NCI-H345 (cell line): ENCODE results near the gene TMEM150B.

Experiments used
- DNase-seq: peaks from one replicate; lab custom pipeline; 2025; lab: John Stamatoyannopoulos, UW

Gene TMEM150B

DNA sequence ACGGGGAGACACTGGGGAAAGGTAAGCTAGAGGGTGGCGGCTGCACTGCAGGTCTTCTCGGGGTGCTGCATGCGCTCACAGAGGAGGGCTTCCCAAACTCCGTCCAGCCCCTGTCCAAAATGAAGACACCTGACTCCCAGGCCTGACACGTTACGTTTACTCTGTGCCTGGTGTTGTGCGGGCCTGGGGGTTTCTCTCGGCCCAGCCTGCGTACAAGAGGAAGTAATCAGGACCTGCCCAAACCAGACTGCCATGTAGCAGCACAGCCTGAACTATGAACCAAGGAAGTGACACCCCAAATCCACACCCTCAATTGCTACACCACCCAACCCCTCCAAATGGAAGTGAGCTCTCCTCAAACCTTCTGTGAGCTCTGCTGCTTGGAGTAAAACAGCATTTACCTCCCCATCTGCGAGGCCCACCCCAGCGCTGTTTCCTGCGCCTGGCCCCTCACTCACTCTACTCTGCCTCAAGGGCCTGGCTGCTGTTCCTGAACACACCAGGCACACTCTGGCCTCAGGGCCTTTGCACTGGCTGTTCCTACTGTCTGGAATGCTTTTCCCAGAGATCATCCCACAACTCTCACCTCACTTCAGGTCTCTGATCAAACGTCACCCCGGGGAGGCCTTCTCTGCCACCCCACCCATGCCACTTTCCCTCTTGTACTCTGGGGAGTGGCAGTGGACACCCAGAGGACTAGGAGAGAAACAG is 48.3 kb downstream of the TMEM150B start:
- no peak for DNase-seq

DNA sequence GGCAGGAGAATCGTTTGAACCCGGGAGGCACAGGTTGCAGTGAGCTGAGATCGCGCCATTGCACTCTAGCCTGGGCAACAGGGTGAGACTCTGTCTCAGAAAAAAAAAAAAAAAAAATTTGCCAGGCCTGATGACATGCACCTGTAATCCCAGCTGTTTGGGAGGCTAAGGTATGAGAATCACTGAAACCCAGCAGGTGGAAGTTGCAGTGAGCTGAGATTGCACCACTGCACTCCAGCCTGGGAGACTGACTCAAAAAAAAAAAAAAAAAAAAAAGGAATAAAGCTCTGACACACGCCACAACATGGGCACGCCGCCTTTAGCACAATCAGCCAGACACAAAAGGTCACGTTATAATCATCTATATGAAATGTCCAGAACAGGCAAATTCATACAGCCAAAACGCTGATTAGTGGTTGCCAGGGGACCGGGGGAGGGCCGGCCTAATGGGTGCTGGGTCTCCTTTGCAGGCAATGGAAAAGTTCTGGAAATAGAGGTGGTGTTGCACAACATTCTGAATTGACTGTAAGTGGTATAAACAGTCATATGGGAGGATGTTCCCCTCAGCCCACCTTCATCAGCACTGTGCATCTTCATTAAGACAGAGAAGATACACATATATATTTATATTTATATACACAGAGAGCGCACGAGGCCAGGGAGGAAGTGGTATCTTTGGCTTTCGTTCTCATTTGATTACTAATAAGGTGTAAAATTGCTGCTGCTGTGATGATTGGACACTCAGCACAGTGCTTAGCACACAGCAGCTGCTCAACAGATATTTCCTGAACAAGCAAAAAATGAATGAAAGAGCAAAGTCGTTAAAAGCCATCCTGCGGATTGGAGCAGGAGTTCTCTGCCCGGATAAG is 49.1 kb downstream of the TMEM150B start:
- no peak for DNase-seq

DNA sequence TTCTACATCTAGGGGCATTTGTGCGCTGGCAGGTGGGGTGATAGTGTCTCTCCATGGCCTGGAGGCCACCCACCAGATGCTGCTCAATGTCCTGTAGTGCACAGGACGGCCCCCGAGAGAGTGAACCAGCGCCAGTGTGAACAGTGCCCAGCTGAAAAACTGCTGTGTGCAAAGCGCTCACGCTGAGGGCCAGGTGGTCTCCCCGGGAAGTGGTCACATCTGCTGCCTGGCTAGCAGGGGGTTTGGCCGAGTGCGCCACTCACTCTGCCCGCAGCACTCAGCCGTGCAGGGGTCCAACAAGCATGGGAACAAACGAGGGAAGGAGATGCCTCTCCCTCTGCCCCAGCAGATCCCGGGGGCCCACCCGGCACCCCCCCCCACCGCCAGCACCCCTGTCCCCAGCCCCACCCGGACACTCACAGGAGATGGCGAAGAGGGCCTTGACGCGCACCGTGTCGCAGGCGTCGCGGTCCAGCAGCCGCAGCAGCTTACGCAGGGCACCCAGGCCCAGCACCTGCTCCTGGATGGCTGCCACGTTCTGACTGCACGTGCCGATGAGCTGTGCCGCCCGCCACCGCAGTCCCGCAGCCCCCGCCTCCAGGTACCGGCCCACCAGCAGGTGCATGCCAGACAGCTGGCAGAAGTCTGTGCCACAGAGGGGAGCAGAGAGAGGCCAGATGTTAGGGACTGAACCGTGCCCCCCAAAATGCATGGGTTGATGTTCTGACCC is 51.0 kb downstream of the TMEM150B start:
- no peak for DNase-seq

DNA sequence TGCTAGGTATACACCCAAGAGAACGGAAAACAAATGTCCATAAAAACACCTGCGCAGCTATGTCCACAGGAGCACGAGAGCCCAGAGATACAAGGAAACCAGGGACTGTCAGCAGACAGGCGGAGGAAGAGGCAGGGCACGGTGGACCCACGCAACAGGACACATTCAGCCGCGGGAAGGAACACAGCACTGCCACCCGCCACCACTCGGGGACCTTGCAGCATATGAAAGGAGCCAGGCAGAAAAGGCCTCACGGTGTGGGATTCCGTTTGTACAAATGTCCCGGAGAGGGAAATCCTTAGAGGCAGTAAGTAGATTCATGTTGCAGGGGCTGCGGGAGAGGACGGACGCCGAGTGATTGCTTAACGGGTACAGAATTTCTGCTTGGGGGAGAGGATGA is 53.0 kb downstream of the TMEM150B start:
- DNase-seq = no peak

DNA sequence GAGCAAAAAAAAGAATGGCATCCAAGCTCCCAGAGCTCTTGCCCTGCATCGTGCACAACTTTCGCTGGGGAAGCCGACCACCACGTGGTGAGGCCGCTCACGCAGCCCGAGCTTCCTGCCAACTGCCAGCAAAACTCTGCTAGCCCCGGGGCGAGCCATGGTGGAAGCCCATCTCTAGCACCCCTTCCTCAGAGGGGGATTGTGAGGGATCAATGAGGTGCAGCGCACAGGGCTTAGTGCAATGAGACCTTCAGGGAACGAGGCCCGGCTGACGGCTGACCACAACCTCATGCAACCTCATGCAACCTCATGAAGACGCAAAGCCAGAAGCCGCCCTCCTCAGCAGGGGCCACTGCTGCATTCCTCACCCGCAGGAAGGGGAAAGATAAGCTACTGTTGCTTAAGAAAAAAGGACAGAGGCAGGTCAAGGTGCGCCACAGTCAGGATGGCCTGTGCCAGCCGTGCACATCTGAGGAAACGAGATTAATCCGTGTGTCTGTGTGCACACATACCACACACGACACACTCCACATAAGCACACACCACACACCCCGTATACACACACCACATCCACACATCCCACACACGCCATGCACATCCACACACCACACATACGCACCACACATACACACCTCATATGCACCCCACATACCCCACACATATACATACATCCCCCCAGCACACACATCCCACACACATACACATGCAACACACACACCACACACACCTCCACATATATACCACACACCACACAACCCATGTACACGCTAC is 54.8 kb downstream of the TMEM150B start:
- no peak for DNase-seq

DNA sequence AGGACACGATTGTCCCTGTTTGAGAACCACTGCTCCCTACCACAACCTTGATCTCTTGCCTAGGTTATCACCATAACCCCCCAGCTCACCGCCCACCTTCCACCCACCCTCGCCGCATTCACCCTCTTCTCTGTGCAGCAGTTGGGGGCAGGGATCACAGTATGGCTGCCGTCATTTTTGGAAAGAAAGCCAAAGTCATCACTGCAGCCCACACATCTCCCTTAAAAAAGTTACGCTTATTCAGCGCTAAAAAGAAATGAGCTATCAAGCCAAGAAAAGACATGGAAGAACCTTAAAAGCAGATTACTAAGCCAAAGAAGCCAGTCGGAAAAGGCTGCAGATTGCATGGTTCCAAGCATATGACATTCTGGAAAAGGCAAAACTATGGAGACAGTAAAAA is 55.8 kb downstream of the TMEM150B start:
- DNase-seq = no peak

DNA sequence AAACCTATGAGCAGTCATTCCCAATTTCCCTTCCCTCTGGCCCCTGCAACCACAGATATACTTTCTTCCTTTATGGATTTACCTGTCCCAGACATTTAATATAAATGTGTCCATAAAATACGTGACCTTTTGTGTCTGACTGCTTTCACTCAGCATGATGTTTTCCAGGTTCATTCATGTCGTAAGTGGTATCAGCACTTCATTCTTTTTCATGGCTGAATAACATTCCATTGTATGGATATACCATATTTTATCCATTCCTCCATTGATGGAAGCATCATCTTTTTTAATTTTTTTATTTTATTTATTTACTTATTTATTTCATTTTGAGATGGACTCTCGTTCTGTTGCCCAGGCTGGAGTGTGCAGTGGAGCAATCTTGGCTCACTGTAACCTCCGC is 58.3 kb downstream of the TMEM150B start:
- no peak for DNase-seq

DNA sequence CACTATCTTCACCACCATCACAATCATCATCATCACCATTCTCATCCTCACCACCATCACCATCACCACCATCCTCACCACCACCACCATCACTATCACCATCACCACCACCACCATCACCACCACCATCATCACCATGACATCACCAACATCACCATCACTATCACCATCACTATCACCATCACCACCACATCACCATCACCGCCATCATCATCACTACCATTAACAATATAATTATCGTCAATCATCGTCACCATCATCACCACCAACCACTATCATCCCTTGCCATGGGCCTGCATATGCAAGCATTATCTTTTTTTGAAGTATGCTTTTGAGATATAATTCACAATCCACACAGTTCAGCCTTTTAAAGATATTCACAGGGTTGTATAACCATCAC is 58.7 kb downstream of the TMEM150B start:
- no peak for DNase-seq

DNA sequence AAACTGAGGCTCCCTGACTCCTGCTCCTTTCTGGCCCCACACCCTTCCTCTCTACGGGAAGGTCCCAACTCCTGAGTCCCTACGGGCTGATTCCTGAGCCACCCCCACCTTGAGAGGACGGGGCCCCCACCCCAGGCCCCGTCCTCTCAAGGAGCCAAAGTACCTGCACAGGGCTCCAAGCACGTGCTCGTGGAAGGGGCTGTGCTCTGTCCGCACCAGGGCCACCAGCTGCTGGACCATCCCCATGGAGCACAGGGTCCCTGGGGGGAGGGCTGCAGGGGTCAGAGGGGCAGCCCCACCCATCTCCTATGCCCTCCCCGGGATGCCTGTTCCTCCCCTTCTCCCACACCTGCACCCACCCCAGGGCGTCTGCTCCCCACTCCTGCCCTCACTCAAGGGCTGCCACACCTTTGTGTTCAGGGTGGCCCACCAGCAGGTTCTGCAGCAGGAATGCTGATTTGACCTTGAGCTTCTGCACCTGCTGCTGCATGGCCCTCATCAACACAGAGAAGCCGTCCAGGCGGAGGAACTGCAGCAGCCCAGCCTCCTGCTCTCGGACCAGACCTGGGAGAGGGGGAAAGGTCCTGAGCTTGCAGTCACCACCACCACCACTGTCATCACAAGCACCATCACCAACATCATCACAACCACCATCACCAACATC is 59.3 kb downstream of the TMEM150B start:
- DNase-seq = no peak

DNA sequence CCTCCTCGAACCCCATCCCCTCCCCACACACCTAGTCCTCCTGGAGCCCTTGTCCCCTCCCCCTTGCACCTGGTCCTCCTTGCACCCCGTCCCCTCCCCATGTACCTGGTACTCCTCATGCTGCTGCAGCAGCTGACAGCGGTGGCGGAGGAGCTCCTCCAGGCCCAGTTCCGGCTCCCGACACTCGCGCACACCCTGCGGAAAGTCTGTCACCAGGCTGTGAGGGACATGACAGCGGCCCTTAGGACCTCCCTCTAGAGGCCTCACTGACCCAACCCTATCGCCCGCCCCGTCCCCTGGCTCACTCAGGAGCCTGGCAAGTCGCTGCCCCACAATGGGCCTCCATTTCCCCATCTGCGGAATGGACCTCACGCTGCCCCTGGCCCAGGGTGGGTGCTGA is 60.0 kb downstream of the TMEM150B start:
- no peak for DNase-seq

DNA sequence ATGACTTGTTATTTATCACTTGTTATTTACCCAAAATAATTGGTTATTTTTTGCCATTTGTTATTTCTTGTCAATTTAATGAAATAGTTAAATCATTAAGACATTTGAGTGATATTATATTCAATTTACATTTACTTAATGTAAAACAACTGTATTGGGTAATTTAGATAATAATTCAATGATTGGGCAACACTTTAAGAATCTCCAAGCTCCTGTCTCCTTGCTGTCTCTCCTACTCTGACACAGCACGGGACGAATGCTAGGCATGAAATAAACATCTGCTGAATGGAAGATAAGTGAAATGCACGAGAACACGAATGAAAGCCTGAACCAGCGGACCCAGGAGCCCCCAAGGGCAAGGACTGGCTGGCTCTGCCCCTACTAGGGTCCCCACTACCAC is 60.6 kb downstream of the TMEM150B start:
- DNase-seq = no peak
